NCI-H774 (cell line): Measurements from ENCODE around the gene KIF2C.
"Not testable (repeated sequence)": the region's sequence is repeated elsewhere in the genome, so short reads cannot be mapped to it uniquely, and the experiment has no call there.

ENCODE experiments used
- DNase-seq: peaks from one replicate; lab custom pipeline; 2025; lab: John Stamatoyannopoulos, UW

The KIF2C gene

DNA sequence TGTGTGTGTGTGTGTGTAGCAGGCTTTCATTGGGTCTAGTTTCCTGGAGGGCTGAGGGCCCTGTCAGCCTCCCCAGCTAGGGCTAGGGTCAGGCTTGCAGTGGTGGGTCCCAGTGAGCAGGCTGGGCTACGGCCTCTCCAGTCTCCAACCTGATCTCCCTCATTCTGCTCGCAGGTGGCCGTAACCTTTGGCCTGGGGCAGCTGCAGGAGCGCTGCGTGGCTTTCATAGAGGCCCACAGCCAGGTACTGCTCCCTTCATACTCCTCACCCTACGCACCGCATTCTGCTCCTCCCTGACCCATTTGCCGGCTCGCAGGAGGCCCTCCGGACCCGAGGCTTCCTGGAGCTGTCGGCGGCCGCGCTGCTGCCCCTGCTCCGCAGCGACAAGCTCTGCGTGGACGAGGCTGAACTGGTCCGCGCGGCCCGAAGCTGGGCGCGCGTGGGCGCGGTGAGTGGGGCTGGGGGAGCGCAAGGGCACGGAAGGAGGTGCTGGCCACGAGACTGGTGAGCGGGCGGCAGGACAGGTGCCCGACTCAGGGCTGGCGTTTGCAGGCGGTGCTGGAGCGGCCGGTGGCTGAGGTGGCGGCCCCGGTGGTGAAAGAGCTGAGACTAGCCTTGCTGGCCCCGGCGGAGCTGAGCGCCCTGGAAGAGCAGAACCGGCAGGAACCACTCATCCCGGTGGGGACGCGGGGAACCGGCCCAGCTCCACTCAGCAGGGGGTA is 73.3 kb downstream of the KIF2C start:
- no peak for DNase-seq

DNA sequence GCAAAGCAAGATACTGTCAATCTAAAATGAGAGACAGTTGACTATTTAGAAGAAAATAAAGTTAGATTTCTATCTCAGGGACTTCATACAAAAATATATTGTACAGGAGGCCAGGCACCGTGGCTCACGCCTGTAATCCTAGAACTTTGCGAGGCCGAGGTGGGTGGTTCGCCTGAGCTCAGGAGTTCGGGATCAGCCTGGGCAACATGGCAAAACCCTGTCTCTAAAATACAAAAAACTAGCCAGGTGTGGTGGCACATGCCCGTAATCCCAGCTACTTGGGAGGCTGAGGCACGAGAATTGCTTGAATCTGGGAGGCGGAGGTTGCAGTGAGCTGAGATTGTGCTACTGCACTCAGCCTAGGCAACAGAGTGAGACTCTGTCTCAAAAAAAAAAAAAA is 76.3 kb downstream of the KIF2C start:
- not testable (repeated sequence) for DNase-seq

DNA sequence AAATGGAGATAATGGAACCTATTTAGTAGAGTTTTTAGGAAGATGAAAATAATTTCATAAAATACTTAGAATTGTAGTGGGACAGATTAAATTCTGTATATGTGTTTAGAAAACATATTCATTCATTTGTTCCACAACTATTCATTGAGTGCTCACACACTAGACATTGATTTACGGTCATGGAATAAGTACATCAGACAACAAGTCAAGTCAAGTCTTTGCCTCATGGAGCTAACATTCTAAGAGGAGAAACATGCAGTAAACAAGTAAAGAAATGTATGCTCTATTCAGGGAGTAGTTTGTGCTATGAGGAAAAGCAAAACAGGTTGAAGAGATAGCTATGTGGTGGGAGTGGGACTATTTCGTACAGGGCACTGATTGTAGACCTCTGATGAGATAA is 77.7 kb downstream of the KIF2C start:
- no peak for DNase-seq
